SK-N-MC (cell line): ENCODE results near the gene TMEM54.

Experiments used
- DNase-seq: peaks from one replicate; pipeline ENCODE4 v3.0.0-alpha.2; 2011; ENCODE audit warnings: low read depth, low spot score
- H3K27ac ChIP-seq: fragments of 200-600 bp; sonication (generic); 2 replicates; pipeline ENCODE4 v1.5.1; 2016; ENCODE audit warnings: mixed run types
- H3K36me3 ChIP-seq: fragments of 200-600 bp; sonication (generic); 2 replicates; pipeline ENCODE4 v1.6.1; 2017; ENCODE audit warnings: antibody characterized with exemption, low read length, mixed read lengths; ENCODE audit not compliant: insufficient read depth
- H3K4me3 ChIP-seq: fragments of 200-600 bp; sonication (generic); 2 replicates; pipeline ENCODE4 v1.5.1; 2016
- H3K9ac ChIP-seq: fragments of 200-600 bp; sonication (generic); 2 replicates; pipeline ENCODE4 v1.8.0; 2017; ENCODE audit warnings: mixed run types, mixed read lengths; ENCODE audit not compliant: insufficient read length
- H3K9me3 ChIP-seq: fragments of 200-600 bp; sonication (generic); 2 replicates; pipeline ENCODE4 v1.6.1; 2017; ENCODE audit warnings: low read depth, mild to moderate bottlenecking, antibody characterized with exemption, low read length, moderate library complexity, mixed read lengths
- EZH2 ChIP-seq: fragments of 200-600 bp; sonication (generic); IDR thresholded peaks from one replicate; pipeline ENCODE4 v1.6.1; 2017; ENCODE audit warnings: antibody characterized with exemption
- FOXP2 ChIP-seq: optimal IDR thresholded peaks from 2 replicates; pipeline ENCODE3; 2011; ENCODE audit warnings: mild to moderate bottlenecking, moderate library complexity; ENCODE audit not compliant: insufficient read depth; ENCODE audit errors: extremely low read length, control extremely low read depth
- POLR2AphosphoS5 ChIP-seq: IDR thresholded peaks from 2 replicates; pipeline ENCODE4 v1.6.1; 2012; ENCODE audit warnings: mild to moderate bottlenecking, low read depth, low read length, borderline replicate concordance

TMEM54 gene

DNA sequence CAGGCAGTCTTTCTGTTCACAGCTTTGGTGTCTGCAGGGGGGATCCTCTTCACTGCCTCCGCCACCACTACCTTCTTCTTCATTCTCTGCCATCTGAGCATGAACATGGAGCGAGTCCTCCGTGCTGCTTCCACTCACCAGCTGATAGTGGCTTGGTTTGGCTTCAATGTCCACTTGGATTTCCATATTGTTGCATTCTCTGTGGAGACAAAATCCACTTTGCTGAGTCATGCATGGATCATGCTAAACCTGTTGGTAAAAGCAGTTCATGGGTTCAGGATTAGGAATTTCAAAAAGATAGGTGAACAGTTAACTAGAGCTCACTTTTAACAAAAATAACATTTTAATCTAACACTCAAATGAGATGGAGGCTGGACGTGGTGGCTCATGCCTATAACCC lies 35.9 kb upstream of the TMEM54 start:
- Histone ChIP-seq H3K27ac (no peak overlapping the region), H3K4me3 (no peak overlapping the region), H3K9ac (no peak overlapping the region), H3K36me3 (peaks cover 5% of the 10 kb centered on the region; the same call in 1 of the 2 replicates), H3K9me3 (no peaks in the 10 kb centered on the region)
- TF ChIP-seq EZH2 = no peak
- no peak for DNase-seq

DNA sequence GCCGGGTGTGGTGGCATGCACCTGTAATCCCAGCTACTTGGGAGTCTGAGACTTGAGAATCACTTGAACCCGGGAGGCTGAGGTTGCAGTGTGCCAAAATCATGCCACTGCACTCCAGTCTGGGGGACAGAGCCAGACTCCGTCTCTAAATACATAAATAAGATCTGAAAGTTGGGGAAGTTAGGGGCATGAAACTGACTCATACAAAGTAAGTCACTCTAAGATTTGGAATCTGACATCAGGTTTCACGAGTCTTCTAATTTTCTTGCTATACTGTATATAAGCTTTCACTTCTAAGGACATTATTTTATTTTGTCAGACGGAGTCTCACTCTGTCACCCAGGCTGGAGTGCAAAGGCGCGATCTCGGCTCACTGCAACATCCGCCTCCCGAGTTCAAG lies 33.3 kb upstream of the TMEM54 start:
- DNase-seq = no peak
- no peak overlapping the region for H3K9ac ChIP-seq
- no peak overlapping the region for H3K27ac ChIP-seq
- TF ChIP-seq FOXP2 = no peak
- H3K4me3 ChIP-seq = no peak overlapping the region
- H3K36me3 ChIP-seq = peaks cover 3% of the 10 kb centered on the region; the same call in 1 of the 2 replicates
- no peaks in the 10 kb centered on the region for H3K9me3 ChIP-seq

DNA sequence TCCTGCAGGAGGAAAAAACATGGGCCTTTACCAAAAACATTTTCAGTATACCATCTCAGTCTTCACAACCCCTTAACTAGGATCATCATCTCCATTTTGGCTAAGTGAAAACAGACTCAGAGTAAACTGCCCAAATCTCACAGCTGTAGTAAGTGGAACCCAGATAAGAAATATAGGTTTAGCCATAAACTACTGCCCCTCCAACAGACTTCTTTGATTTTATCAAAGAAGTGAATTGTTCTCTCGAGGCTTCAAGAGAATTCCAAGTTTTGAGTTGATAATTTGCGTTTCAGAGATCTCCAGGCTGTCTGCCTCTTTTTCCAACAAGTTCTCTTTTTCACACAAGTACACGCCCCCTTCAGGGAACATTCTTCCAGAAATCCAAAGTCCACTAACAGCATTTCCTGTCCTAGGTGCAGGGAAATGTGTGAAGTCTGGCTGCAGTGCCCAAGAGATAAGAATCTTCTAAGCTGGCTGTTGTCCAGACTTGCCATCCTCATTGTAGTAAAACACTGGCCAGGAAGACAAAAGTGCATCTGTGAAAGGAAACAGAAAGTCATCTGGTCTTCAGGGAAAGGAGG lies 32.6 kb upstream of the TMEM54 start:
- DNase-seq = no peak
- Histone ChIP-seq H3K27ac (peak overlapping the region; percentile 65), H3K4me3 (peak overlapping the region; percentile 33; the same call in 1 of the 2 replicates), H3K9ac (no peak overlapping the region), H3K9me3 (no peaks in the 10 kb centered on the region), H3K36me3 (peaks cover 3% of the 10 kb centered on the region; the same call in 1 of the 2 replicates)
- no peak for TF ChIP-seq POLR2AphosphoS5
- TF ChIP-seq FOXP2 = no peak
- TF ChIP-seq EZH2 = no peak

DNA sequence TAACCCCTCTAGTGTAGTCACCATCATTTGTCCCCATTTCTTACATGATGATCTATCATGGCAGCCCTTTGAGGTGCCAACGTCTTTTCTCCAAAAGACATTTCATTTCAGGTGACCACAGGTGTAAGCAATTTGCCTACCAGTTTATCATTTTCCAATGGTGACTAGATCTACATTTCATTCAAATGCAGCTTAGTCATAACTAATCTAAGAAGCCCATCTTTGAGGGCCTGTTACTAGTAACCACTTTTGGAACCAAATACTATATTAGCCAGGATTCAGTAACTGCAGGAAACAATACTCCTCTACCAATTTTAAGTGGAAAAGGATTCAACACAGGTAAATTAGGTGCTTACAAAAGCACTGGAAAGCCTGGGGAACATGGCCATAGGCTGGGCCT lies 30.6 kb upstream of the TMEM54 start:
- H3K9me3 ChIP-seq = no peaks in the 10 kb centered on the region
- no peaks in the 10 kb centered on the region; the same call in 1 of the 2 replicates for H3K36me3 ChIP-seq
- no peak for DNase-seq
- no peak overlapping the region for H3K4me3 ChIP-seq
- no peak overlapping the region for H3K9ac ChIP-seq
- no peak overlapping the region for H3K27ac ChIP-seq
- TF ChIP-seq EZH2 = no peak

GRCh38 chr1:32929366-32929765 lies 28.2 kb upstream of the TMEM54 start:
- H3K9me3 ChIP-seq = no peaks in the 10 kb centered on the region
- H3K4me3 ChIP-seq = no peak overlapping the region
- no peaks in the 10 kb centered on the region for H3K36me3 ChIP-seq
- no peak for DNase-seq
- TF ChIP-seq EZH2 (no peak), FOXP2 (no peak), POLR2AphosphoS5 (no peak)
- H3K9ac ChIP-seq = no peak overlapping the region
- no peak overlapping the region for H3K27ac ChIP-seq

DNA sequence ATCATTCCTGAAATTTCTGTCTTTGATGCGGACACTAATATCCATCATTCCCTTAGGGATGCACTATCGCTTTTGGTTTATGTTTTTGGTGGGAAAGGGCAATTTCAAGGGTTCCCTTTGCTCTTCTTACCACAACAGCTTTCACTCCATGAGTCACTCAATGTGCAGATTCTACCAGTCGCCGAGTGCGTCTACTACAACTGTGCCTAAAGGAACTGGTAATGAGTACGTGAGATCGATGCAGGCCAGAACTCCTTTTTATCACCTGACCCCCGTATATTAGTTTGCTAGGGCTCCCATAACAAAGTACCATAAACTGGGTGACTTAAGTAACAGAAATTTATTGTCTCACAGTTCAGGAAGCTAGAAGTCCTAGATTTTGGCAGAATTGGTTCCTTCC lies 27.5 kb upstream of the TMEM54 start:
- no peaks in the 10 kb centered on the region for H3K9me3 ChIP-seq
- no peak overlapping the region for H3K27ac ChIP-seq
- H3K4me3 ChIP-seq = no peak overlapping the region
- no peak for DNase-seq
- H3K9ac ChIP-seq = no peak overlapping the region
- TF ChIP-seq FOXP2 (no peak), POLR2AphosphoS5 (no peak), EZH2 (no peak)
- H3K36me3 ChIP-seq = no peaks in the 10 kb centered on the region

- Histone ChIP-seq H3K36me3 (no peaks in the 10 kb centered on the region), H3K27ac (no peak overlapping the region), H3K9ac (no peak overlapping the region), H3K9me3 (no peaks in the 10 kb centered on the region), H3K4me3 (no peak overlapping the region)
- DNase-seq = no peak
- TF ChIP-seq EZH2 (no peak), POLR2AphosphoS5 (no peak), FOXP2 (no peak)
These were observed 27.1 kb upstream of the TMEM54 start for GRCh38 chr1:32928285-32928684.

DNA sequence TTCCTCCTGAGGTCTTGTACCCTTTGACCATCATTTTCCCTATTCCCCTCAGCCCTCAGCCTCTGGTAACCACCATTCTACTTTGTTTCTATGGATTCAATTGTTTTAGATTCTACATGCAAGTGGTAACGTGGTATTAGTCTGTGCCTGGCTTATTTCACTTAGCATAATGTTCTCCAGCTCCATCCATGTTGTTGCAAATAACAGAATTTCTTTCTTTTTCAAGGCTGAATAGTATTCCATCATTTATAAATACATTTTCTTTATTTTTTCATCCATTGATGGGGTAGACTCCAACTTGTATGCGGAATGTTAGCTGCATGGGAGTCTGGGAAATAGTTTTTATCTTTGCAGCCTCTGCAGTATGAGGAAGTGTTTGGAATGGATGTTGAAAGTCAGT lies 26.3 kb upstream of the TMEM54 start:
- Histone ChIP-seq H3K4me3 (no peak overlapping the region), H3K9ac (no peak overlapping the region), H3K27ac (no peak overlapping the region), H3K9me3 (no peaks in the 10 kb centered on the region), H3K36me3 (no peaks in the 10 kb centered on the region)
- no peak for TF ChIP-seq POLR2AphosphoS5
- TF ChIP-seq EZH2 = no peak
- TF ChIP-seq FOXP2 = no peak
- DNase-seq = no peak

DNA sequence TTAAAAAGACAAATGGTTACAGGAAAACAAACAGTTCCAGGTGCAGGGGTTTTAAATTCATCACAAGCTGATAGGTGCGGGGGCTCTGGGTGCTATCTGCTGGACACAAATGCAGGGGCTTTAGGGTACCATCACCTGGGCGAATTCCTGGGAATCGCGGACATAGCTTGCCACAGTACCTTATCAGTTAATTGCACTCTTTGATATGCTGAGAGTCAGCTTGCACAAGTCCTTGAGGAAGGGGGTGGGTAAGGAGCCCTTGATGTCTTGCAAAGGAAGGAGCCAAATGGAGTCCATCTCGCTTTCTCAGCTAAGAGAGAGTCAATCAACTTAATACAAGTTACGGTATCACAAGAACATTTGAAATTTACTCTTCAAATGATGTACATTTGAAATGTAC lies 25.4 kb upstream of the TMEM54 start:
- Histone ChIP-seq H3K36me3 (no peaks in the 10 kb centered on the region), H3K27ac (no peak overlapping the region), H3K9ac (no peak overlapping the region), H3K9me3 (no peaks in the 10 kb centered on the region), H3K4me3 (no peak overlapping the region)
- no peak for TF ChIP-seq POLR2AphosphoS5
- TF ChIP-seq EZH2 = no peak
- TF ChIP-seq FOXP2 = no peak
- DNase-seq = no peak
